Vagina (tissue), 2 donors: ENCODE results near the gene ABCC1. TPM values are rescaled to one million over a fixed set of nuclear protein-coding genes. Genes with fewer than 3 reads are reported as not detected.

Source experiments
- DNase-seq, 2 donors: peaks; one replicate each; pipeline ENCODE4 v3.0.0-alpha.2; 2017; ENCODE audit errors: extremely low spot score in 2 of 2
- H3K27ac ChIP-seq: fragments of 200-600 bp; sonication (generic); one replicate; pipeline ENCODE4 v1.5.1; 2019
- H3K27me3 ChIP-seq: fragments of 200-600 bp; sonication (generic); one replicate; pipeline ENCODE4 v1.5.1; 2019
- H3K36me3 ChIP-seq, 2 donors: fragments of 200-600 bp; sonication (generic); one replicate each; pipeline ENCODE4 v1.5.1; 2017 to 2019
- H3K4me1 ChIP-seq: fragments of 200-600 bp; sonication (generic); one replicate; pipeline ENCODE4 v1.5.1; 2019
- H3K4me3 ChIP-seq, 2 donors: fragments of 200-600 bp; sonication (generic); 1 replicate in 1 of 2; 2 replicates in 1 of 2; pipeline ENCODE4 v1.5.1; 2016 to 2019
- H3K9me3 ChIP-seq: fragments of 200-600 bp; sonication (generic); one replicate; pipeline ENCODE4 v1.5.1; 2019
- CTCF ChIP-seq, 3 experiments: fragments of 450-650 bp in 2 of 3; fragments of 200-600 bp in 1 of 3; sonication (generic) in 1 of 3; IDR thresholded peaks; one replicate each; pipeline ENCODE4 v1.5.1; 2017 to 2019; ENCODE audit warnings: antibody characterized with exemption in 3 of 3, mild to moderate bottlenecking in 2 of 3, moderate library complexity in 2 of 3
- POLR2A ChIP-seq, 2 donors: fragments of 450-650 bp; IDR thresholded peaks; one replicate each; pipeline ENCODE4 v1.6.1; 2017; ENCODE audit warnings: antibody characterized with exemption in 2 of 2, mild to moderate bottlenecking in 2 of 2, moderate library complexity in 2 of 2
- POLR2AphosphoS5 ChIP-seq, 2 donors: sonication (generic); formaldehyde crosslinking; IDR thresholded peaks; one replicate each; pipeline ENCODE4 v1.9.0; 2017; ENCODE audit warnings: antibody characterized with exemption in 2 of 2, mild to moderate bottlenecking in 2 of 2, low read depth in 1 of 2; ENCODE audit not compliant: insufficient read depth in 1 of 2
- intact Hi-C: fragments of 100-400 bp; cut with DNase I; formaldehyde crosslinking; loops from one replicate; pipeline ENCODE4 v1.15.1; 2023
- total RNA-seq: library from RNA; depleted of rRNA; stranded (reverse); fragments of >200 nt; gene quantifications from one replicate; pipeline ENCODE4 v1.2.3, GENCODE V29; 2016

ABCC1 gene
- total RNA-seq, 1 donor from 2014 or later: 47.9 TPM

GRCh38 chr16:16086653-16087446 lies 137.4 kb downstream of the ABCC1 start:
- Histone ChIP-seq H3K4me3 (no peak overlapping the region), H3K9me3 (peaks cover 5% of the 10 kb centered on the region), H3K4me1 (no peaks in the 10 kb centered on the region), H3K27ac (peak overlapping the region; percentile 54), H3K36me3 (peaks cover 0 to 47% of the 10 kb centered on the region in 2 donors), H3K27me3 (no peaks in the 10 kb centered on the region)
- intact Hi-C loops: no loop called here
- TF ChIP-seq POLR2A (IDR thresholded peaks at IDR 0.05) (no peak), POLR2AphosphoS5 (IDR thresholded peaks at IDR 0.05; ENCODE audit: insufficient read depth in 1 of 2, low read depth in 1 of 2) (peak; percentile 34 to 37)
- DNase-seq: no peak

GRCh38 chr16:16090238-16090637 lies 140.8 kb downstream of the ABCC1 start:
- H3K27ac ChIP-seq: no peak overlapping the region
- intact Hi-C loops: no loop called here
- H3K4me1 ChIP-seq: peaks cover 7% of the 10 kb centered on the region

GRCh38 chr16:16092925-16093627 lies 143.7 kb downstream of the ABCC1 start:
- Histone ChIP-seq H3K27ac (no peak overlapping the region), H3K27me3 (no peaks in the 10 kb centered on the region), H3K36me3 (peaks cover 0 to 14% of the 10 kb centered on the region in 2 donors), H3K9me3 (no peaks in the 10 kb centered on the region), H3K4me1 (peaks cover 16% of the 10 kb centered on the region), H3K4me3 (no peak overlapping the region)
- no peak for TF ChIP-seq POLR2AphosphoS5 (IDR thresholded peaks at IDR 0.05; ENCODE audit: insufficient read depth in 1 of 2, low read depth in 1 of 2)
- no peak for TF ChIP-seq POLR2A (IDR thresholded peaks at IDR 0.05)
- TF ChIP-seq CTCF (IDR thresholded peaks at IDR 0.05): no peak
- no peak for DNase-seq
- intact Hi-C loops: no loop called here

More at GRCh38 chr16:16090238-16090637, 140.8 kb downstream of the ABCC1 start:
- TF ChIP-seq CTCF (IDR thresholded peaks at IDR 0.05) (no peak), POLR2AphosphoS5 (IDR thresholded peaks at IDR 0.05; ENCODE audit: insufficient read depth in 1 of 2, low read depth in 1 of 2) (no peak), POLR2A (IDR thresholded peaks at IDR 0.05) (no peak)
- no peak for DNase-seq
- Histone ChIP-seq H3K4me3 (no peak overlapping the region), H3K9me3 (no peaks in the 10 kb centered on the region), H3K36me3 (peaks cover 0 to 21% of the 10 kb centered on the region in 2 donors), H3K27me3 (no peaks in the 10 kb centered on the region)

- no peak overlapping the region for H3K4me3 ChIP-seq
- H3K27me3 ChIP-seq: no peaks in the 10 kb centered on the region
- peaks cover 16% of the 10 kb centered on the region for H3K4me1 ChIP-seq
- H3K27ac ChIP-seq: no peak overlapping the region
- H3K36me3 ChIP-seq: peaks cover 0 to 18% of the 10 kb centered on the region in 2 donors
- TF ChIP-seq POLR2A (IDR thresholded peaks at IDR 0.05): no peak
- TF ChIP-seq POLR2AphosphoS5 (IDR thresholded peaks at IDR 0.05; ENCODE audit: insufficient read depth in 1 of 2, low read depth in 1 of 2): no peak
- TF ChIP-seq CTCF (IDR thresholded peaks at IDR 0.05): no peak
- no peaks in the 10 kb centered on the region for H3K9me3 ChIP-seq
- DNase-seq: no peak
- intact Hi-C loops: no loop called here
Observed at GRCh38 chr16:16093628-16094332, 144.4 kb downstream of the ABCC1 start.

- H3K27me3 ChIP-seq: no peaks in the 10 kb centered on the region
- no peak for TF ChIP-seq POLR2AphosphoS5 (IDR thresholded peaks at IDR 0.05; ENCODE audit: insufficient read depth in 1 of 2, low read depth in 1 of 2)
- no peak for TF ChIP-seq POLR2A (IDR thresholded peaks at IDR 0.05)
- TF ChIP-seq CTCF (IDR thresholded peaks at IDR 0.05): no peak
- DNase-seq: no peak
- peak overlapping the region; percentile 71 for H3K27ac ChIP-seq
- peaks cover 20% of the 10 kb centered on the region for H3K4me1 ChIP-seq
- H3K4me3 ChIP-seq: no peak overlapping the region
- no peaks in the 10 kb centered on the region for H3K9me3 ChIP-seq
- peaks cover 0 to 14% of the 10 kb centered on the region in 2 donors for H3K36me3 ChIP-seq
- intact Hi-C loops: no loop called here
Observed at GRCh38 chr16:16095646-16096045, 146.2 kb downstream of the ABCC1 start.
